Measurements from ENCODE around the gene ITIH5. TPM values are rescaled to one million over a fixed set of nuclear protein-coding genes. Genes with fewer than 3 reads are reported as not detected.

ITIH5 gene
- total RNA-seq, 1 donor from 2014 or later = 8.5 TPM

GRCh38 chr10:7538970-7539654 lies 127.7 kb downstream of the ITIH5 start:
- intact Hi-C loops (cut with DNase I) = no loop called here
- no peak for DNase-seq
- ATAC-seq (ENCODE audit: poor library complexity) = no peak

- DNase-seq = no peak
- intact Hi-C loops (cut with DNase I) = no loop called here
Measured at GRCh38 chr10:7537126-7537525, 129.6 kb downstream of the ITIH5 start.

GRCh38 chr10:7534480-7534852 lies 132.3 kb downstream of the ITIH5 start:
- intact Hi-C loops (cut with DNase I) = no loop called here
- ATAC-seq (ENCODE audit: poor library complexity) (no peak), DNase-seq (no peak)

More at GRCh38 chr10:7537126-7537525, 129.6 kb downstream of the ITIH5 start:
- no peak for ATAC-seq (ENCODE audit: poor library complexity)

GRCh38 chr10:7533657-7534479 lies 132.9 kb downstream of the ITIH5 start:
- ATAC-seq (ENCODE audit: poor library complexity) = no peak
- intact Hi-C loops (cut with DNase I) = no loop called here
- DNase-seq = no peak

GRCh38 chr10:7532723-7533498 lies 133.9 kb downstream of the ITIH5 start:
- no peak for ATAC-seq (ENCODE audit: poor library complexity)
- intact Hi-C loops (cut with DNase I) = no loop called here
- no peak for DNase-seq

GRCh38 chr10:7529638-7530037 lies 137.1 kb downstream of the ITIH5 start:
- ATAC-seq (ENCODE audit: poor library complexity) (peak; percentile 88), DNase-seq (no peak)
- intact Hi-C loops (cut with DNase I) = loop anchor here (2.0 to 5.0 kb wide), 2 partner anchors 93 to 157 kb away; no protein-coding TSS in a partner anchor

GRCh38 chr10:7527468-7527867 lies 139.3 kb downstream of the ITIH5 start:
- ATAC-seq (ENCODE audit: poor library complexity) (no peak), DNase-seq (no peak)
- intact Hi-C loops (cut with DNase I) = loop anchor here (5.0 kb wide), 1 partner anchor 95 kb away; no protein-coding TSS in a partner anchor

- no peak for DNase-seq
- intact Hi-C loops (cut with DNase I) = loop anchor here (5.0 kb wide), 1 partner anchor 96 kb away; no protein-coding TSS in a partner anchor
- peak; percentile 28 for ATAC-seq (ENCODE audit: poor library complexity)
Measured at GRCh38 chr10:7526017-7526400, 140.8 kb downstream of the ITIH5 start.

- DNase-seq = no peak
- ATAC-seq (ENCODE audit: poor library complexity) = peak; percentile 92
- intact Hi-C loops (cut with DNase I) = loop anchor here (5.0 kb wide), 1 partner anchor 97 kb away; no protein-coding TSS in a partner anchor
Measured at GRCh38 chr10:7525314-7526016, 141.3 kb downstream of the ITIH5 start.

GRCh38 chr10:7523656-7524055 lies 143.1 kb downstream of the ITIH5 start:
- DNase-seq = no peak
- intact Hi-C loops (cut with DNase I) = no loop called here
- ATAC-seq (ENCODE audit: poor library complexity) = no peak

- ATAC-seq (ENCODE audit: poor library complexity) = no peak
- no peak for DNase-seq
- intact Hi-C loops (cut with DNase I) = no loop called here
Measured at GRCh38 chr10:7520507-7521485, 146.0 kb downstream of the ITIH5 start.

- ATAC-seq (ENCODE audit: poor library complexity) (no peak), DNase-seq (no peak)
- intact Hi-C loops (cut with DNase I) = no loop called here
Measured at GRCh38 chr10:7519351-7519750, 147.4 kb downstream of the ITIH5 start.

- ATAC-seq (ENCODE audit: poor library complexity) = no peak
- intact Hi-C loops (cut with DNase I) = no loop called here
- DNase-seq = no peak
Measured at GRCh38 chr10:7518693-7519092, 148.1 kb downstream of the ITIH5 start.

- intact Hi-C loops (cut with DNase I) = no loop called here
- ATAC-seq (ENCODE audit: poor library complexity) = no peak
- no peak for DNase-seq
Measured at GRCh38 chr10:7515439-7515838, 151.3 kb downstream of the ITIH5 start.

- ATAC-seq (ENCODE audit: poor library complexity) (no peak), DNase-seq (no peak)
- intact Hi-C loops (cut with DNase I) = no loop called here
Measured at GRCh38 chr10:7513936-7514335, 152.8 kb downstream of the ITIH5 start.

- ATAC-seq (ENCODE audit: poor library complexity) (no peak), DNase-seq (no peak)
- intact Hi-C loops (cut with DNase I) = no loop called here
Measured at GRCh38 chr10:7513455-7513854, 153.3 kb downstream of the ITIH5 start.

- intact Hi-C loops (cut with DNase I) = no loop called here
- no peak for ATAC-seq (ENCODE audit: poor library complexity)
- no peak for DNase-seq
Measured at GRCh38 chr10:7512487-7512886, 154.3 kb downstream of the ITIH5 start.

GRCh38 chr10:7511612-7512011 lies 155.2 kb downstream of the ITIH5 start:
- no peak for DNase-seq
- no peak for ATAC-seq (ENCODE audit: poor library complexity)
- intact Hi-C loops (cut with DNase I) = no loop called here
